Measurements from ENCODE around the gene CYP3A5.

Gene CYP3A5

GRCh38 chr7:99625321-99625720 is 54.5 kb downstream of the CYP3A5 start:
- no peak for DNase-seq (ENCODE audit: low read depth)
- TF ChIP-seq CTCF (IDR thresholded peaks at IDR 0.05; ENCODE audit: control insufficient read depth, extremely low read depth, insufficient read depth): no peak
- no peak overlapping the region for H3K4me3 ChIP-seq (ENCODE audit: low read depth, low read length)

- TF ChIP-seq CTCF (IDR thresholded peaks at IDR 0.05; ENCODE audit: control insufficient read depth, extremely low read depth, insufficient read depth): no peak
- no peak overlapping the region for H3K4me3 ChIP-seq (ENCODE audit: low read depth, low read length)
- no peak for DNase-seq (ENCODE audit: low read depth)
Observed at GRCh38 chr7:99624484-99624883, 55.3 kb downstream of the CYP3A5 start.

GRCh38 chr7:99623702-99624447 is 55.9 kb downstream of the CYP3A5 start:
- no peak for TF ChIP-seq CTCF (IDR thresholded peaks at IDR 0.05; ENCODE audit: control insufficient read depth, extremely low read depth, insufficient read depth)

GRCh38 chr7:99623091-99623693 is 56.6 kb downstream of the CYP3A5 start:
- no peak overlapping the region for H3K4me3 ChIP-seq (ENCODE audit: low read depth, low read length)
- no peak for TF ChIP-seq CTCF (IDR thresholded peaks at IDR 0.05; ENCODE audit: control insufficient read depth, extremely low read depth, insufficient read depth)
- no peak for DNase-seq (ENCODE audit: low read depth)

More at GRCh38 chr7:99623702-99624447, 55.9 kb downstream of the CYP3A5 start:
- no peak for DNase-seq (ENCODE audit: low read depth)
- no peak overlapping the region for H3K4me3 ChIP-seq (ENCODE audit: low read depth, low read length)

- no peak for DNase-seq (ENCODE audit: low read depth)
- TF ChIP-seq CTCF (IDR thresholded peaks at IDR 0.05; ENCODE audit: control insufficient read depth, extremely low read depth, insufficient read depth): no peak
- H3K4me3 ChIP-seq (ENCODE audit: low read depth, low read length): no peak overlapping the region
Observed at GRCh38 chr7:99622596-99622995, 57.2 kb downstream of the CYP3A5 start.

- no peak for DNase-seq (ENCODE audit: low read depth)
- H3K4me3 ChIP-seq (ENCODE audit: low read depth, low read length): no peak overlapping the region
- no peak for TF ChIP-seq CTCF (IDR thresholded peaks at IDR 0.05; ENCODE audit: control insufficient read depth, extremely low read depth, insufficient read depth)
Observed at GRCh38 chr7:99621271-99621670, 58.5 kb downstream of the CYP3A5 start.

Data from LNCaP clone FGC (cell line).